C4-2B (cell line): ENCODE measurements around the gene PFDN1.

Experiments
- CTCF ChIP-seq: fragments of 450-650 bp; conservative IDR thresholded peaks from 2 replicates; pipeline ENCODE4 v1.5.1; 2017; ENCODE audit warnings: mild to moderate bottlenecking
- ZFX ChIP-seq: fragments of 450-650 bp; IDR thresholded peaks from 2 replicates; pipeline ENCODE4 v1.6.1; 2017

DNA sequence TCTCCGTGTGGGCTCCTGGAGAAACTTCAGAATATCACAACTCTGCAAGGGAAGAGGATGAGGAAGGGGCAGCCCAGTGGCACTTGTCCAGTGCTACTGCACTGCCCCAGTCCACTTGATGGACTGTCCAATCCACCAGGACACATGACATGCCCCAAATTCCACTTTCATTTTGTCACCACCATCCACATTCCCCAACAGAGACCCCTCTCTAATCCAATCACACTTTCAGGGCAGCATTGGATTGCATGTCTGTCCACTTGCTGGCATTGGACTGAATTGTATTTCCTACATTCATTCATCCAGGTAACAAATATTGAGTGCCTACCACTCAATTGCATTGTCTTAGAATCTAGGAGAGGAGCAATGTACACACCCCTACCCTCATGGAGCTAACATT lies 28.7 kb upstream of the PFDN1 start:
- TF ChIP-seq CTCF (no peak), ZFX (no peak)
